Muscle of back (tissue), 11 donors: ENCODE results near the gene KCTD2. TPM values are rescaled to one million over a fixed set of nuclear protein-coding genes. Genes with fewer than 3 reads are reported as not detected.
"Not testable (repeated sequence)": the region's sequence is repeated elsewhere in the genome, so short reads cannot be mapped to it uniquely, and the experiment has no call there.

Experiments used
- DNase-seq, 3 donors: peaks; one replicate each; pipeline versions ENCODE4 v3.0.0 to v3.0.0-alpha.2; 2013
- polyA plus RNA-seq, 10 donors: library from polyadenylated mRNA; unstranded; fragments of 120-200 nt; gene quantifications; one replicate each; pipeline ENCODE4 v1.2.1, GENCODE V29; 2013; ENCODE audit not compliant: insufficient read length in 10 of 10

The KCTD2 gene
- polyA plus RNA-seq, 10 donors = 20.1 to 24.2 (median 21.4) TPM

DNA sequence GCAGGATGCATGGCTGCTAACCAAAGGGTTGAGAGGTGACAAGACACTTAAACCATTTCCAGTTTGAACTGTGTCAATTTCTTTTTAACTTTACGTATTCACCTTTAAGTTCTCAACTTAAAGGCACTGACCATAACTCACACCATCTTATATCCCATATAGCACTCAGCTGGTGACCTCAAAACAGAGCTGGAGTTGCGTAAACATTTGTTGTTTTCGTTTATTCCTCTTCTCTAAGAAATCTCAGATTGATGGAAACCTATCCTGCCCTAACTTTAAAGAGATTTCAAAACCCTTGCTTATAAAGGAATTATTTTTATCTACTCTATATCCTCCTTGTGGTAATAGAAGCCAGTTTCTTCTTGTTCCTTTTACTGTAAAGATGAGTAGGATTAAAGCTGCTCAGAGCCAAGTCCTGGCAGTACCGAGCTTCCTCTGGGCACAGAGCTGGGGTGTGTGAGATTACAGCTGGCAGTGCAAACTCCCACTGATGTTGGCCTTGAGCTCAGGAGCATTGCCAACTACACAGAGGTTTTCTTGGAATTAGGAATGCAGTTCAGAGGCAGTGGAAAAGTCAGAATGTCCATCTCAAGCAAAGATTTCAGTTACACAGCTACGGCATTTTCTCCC is 1.3 kb downstream of the KCTD2 start:
- peak in 2 of 3 donors; percentile 29 to 48 for DNase-seq

GRCh38 chr17:75049057-75049456 is 2.0 kb downstream of the KCTD2 start:
- DNase-seq = no peak

- DNase-seq = no peak
Measured at GRCh38 chr17:75049706-75050105, 2.7 kb downstream of the KCTD2 start.

DNA sequence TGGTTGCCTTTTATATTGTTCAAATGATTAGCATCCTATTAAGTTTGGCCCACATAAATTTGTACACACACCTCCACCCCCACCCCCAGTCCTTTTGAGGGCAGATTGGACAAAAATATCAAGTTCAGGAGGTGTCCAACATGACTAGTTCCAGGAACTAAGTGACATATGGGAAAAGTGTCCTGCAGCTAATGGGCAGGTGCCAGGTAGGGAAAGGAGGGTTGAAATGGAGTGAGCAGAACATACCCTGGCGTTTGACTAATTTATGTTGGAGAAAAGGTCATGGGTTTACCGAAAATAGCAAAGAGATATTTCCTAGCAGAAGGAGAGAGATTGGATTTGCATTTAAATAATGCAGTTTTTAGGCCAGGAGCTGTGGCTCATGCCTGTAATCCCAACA is 4.9 kb downstream of the KCTD2 start:
- no peak for DNase-seq

DNA sequence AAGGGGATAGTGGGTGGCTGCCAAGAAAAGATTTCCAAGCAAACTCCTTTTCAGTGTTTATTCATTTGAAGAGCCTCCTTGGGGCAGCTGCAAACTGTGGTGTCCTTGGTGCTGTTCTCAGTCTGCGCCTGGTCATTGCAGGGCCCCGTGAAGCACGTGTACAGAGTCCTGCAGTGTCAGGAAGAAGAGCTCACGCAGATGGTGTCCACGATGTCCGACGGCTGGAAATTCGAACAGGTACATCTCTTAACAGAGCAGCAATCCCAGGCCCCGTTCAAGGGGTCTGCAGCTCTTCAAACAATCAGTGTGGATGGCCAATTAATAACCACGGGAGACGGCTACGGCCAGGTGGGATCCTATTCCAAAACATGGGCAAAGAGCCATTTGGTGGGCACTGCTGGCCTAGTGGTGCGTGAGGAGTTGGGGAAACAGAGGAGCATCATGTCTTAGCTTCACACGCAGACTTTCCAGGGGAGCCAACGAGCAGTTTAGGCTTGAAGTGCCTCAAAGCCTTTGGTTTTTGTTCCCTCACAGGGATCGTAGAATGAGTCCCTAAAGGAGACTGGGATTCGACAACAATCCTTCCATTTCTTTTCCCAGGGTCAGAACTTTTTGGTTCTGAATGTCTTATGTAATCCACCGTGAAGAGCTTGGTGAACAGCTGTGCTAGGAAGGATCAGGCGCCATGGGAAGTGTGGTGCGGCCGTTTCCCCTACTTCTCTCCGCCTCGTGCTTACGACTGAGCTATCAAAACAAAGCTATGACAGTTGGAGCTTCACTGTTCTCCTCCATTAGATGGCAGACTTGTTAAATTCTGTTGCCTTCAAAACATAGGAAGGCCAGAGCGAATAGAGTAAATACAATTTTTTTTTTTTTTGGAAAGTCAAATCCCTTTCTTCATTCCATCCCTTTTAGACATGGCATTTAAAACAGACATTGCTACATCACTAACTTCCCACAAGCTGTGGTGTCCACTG is 12.6 kb downstream of the KCTD2 start:
- DNase-seq = peak; percentile 64 to 86 (median 65)

DNA sequence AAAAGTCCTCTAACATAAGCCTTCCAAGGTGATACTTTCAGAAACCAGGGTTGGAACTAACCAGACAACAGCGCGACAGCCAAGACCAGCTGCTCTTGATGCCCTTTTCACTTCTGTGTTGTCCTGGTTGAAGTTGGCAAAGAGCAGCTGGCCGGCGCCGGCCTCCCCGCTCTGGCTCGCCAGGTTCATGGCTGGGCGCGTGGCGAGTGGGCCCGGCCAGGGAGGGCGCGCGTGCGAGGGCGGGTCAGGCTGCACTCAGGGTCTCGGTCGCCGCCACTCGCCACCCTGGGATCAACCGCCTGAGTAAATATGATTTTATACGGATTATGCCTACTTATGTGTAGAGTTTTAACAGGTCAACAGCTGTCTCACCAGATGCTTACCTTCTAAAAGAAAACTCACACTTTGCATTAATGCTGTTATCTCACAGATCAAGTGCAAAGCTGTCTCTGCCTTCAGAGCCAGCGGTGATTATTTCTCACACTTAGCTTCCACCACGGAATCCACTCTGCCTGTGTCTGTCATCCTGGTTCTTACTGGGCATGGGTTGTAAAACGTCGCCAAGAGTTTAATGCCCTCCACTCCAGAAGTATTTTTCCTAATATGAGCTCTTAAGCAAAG is 13.5 kb downstream of the KCTD2 start:
- DNase-seq = no peak

DNA sequence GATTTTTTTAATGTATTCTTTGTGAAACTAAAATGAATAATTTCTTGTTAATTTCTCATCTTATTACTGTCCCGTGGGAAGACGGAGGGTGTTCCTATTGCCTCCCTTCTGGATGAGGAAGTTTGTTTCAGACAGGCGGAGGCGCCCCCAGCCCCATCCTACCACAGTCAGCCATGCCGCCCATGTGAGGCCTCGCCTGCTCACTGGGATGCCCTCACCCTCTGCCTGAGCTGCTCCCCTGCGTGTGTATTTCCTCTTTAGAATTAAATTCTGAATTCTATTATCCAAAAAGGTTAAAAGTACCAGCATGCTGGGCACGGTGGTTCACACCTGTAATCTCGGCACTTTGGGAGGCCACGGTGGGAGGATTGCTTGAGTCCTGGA is 14.0 kb downstream of the KCTD2 start:
- DNase-seq = no peak

DNA sequence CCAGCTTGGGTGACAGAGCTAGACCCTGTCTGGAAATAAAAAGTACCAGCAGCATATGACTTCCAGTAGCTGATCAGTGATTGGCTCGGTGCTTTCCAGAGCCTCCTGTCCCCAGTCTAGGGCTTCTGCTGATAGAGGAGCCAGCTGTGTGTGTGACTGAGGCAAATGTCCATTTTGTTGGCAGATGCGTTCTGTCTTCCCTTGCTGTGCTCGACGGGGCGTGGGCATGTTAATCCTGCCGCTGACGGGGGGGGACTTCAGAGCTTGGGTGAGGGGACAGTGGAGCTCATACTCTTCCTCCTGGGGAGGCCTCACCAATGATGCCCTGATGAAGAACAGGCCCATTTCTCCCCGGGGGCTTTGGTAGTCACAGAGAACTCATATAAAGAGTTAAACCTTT is 14.6 kb downstream of the KCTD2 start:
- no peak for DNase-seq

GRCh38 chr17:75063201-75063600 is 16.2 kb downstream of the KCTD2 start:
- DNase-seq = no peak

DNA sequence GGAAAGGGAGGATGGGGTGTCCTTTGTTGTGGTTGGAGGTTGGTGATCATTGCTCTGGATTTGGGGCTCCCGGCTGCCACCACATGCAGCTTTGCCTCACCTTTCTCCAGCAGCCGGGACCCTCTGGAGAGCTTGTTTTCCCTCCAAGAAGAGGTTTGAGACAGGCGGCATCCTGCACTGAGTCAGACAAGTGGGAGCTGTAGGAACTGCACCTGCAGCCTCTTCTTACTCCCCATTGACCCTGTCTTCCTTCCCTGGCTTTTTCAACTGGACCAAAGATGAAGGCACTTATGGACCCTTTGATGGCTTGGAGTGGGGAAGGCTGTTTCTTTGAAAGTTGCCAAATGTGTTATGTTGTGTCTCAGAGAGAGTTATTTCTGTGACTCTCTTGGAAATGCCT is 16.6 kb downstream of the KCTD2 start:
- DNase-seq = no peak

GRCh38 chr17:75064040-75064439 is 17.0 kb downstream of the KCTD2 start:
- no peak for DNase-seq

DNA sequence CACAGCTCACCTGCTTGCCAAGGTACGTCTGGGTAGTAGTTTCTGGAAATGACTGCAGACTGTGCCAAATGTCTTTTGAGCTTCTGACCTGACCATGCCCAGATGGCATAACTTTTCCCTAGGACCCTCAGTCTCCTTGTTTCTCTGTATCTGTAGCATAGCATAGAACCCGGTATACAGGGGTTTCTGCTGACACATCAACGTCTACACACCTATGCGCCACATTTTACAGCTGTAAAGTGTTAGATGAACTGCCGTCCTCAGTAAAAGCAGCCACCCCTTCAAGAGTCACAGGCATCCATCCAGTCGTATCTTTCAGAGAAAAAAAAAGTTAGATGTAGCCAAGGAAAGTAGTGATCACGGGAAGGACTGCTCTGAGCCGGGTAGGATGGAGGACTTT is 17.4 kb downstream of the KCTD2 start:
- DNase-seq = no peak

DNA sequence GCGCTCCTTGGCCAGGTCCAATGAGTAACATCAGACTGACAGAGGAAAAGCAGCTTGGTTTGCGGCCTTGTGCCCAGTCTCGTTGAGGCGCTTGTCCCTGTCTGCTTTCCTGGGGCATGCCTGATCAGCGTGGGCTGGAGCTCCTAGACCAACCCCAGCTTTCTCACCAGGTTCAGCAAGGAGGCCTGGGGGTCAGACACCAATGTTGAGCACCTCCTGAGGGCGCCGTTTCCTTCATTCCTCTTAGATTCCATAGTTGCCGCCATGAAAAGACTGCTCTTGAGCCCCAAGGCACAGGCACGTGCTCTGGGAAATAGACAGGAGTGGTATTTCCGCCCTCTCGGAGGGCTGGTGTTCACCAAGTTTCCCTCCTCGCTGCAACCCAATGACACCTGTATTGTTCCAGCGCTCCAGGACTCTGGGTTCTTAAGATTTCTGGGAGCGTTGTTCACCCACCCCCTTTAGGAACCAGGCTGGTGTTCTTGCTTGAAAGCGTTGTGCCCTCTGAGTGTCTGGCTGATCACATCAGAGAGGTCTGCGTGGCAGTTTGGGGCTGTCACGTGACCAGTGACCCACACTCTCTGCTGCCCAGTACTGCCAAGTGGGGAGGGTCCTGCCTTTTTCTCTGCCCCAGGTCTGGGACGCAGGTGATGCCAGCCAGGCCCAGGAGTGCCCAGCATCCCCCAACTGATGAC is 18.0 kb downstream of the KCTD2 start:
- DNase-seq = no peak

- no peak for DNase-seq
Measured at GRCh38 chr17:75065562-75066151, 18.6 kb downstream of the KCTD2 start.

GRCh38 chr17:75067856-75068255 is 20.8 kb downstream of the KCTD2 start:
- no peak for DNase-seq

DNA sequence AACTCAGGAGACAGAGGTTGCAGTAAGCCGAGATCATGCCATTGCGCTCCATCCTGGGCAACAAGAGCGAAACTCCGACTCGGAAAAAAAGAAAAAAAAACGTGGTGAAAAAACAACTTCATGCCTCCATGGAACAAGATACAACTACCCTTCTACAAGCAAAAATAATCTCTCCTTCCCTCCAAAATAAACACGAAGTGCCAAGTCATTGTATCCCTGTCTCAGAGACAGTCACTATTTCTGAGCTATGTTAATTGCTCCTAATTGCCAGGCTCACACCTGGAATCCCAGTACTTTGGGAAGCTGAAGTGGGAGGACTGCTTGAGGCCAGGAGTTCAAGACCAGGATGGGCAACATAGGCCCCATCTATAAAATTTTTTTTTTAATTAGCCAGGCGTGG is 21.7 kb downstream of the KCTD2 start:
- DNase-seq = no peak

DNA sequence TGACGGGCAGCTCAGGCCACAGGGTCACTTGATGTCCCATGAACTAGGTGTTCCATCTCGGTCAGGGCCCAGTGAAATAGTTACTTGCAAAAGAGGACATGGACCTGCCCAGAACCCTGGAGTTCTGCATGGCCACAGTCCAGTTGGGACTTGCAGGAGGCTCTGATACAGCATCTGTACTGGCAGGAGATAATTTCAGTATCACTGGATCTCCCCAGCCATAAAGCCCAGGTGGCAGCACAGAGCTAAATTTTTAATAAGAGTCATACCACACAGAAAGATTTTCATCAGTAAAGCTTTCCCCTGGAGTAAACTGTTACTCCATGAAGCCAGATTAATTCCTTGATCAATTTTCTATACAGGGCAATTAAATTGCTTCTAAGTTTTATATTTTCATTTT is 22.8 kb downstream of the KCTD2 start:
- DNase-seq = no peak

- DNase-seq = not testable (repeated sequence)
Measured at GRCh38 chr17:75071478-75072271, 24.6 kb downstream of the KCTD2 start.

- DNase-seq = not testable (repeated sequence)
Measured at GRCh38 chr17:75072909-75073308, 25.9 kb downstream of the KCTD2 start.

- DNase-seq = peak in 2 of 3 donors; percentile 51 to 77
Measured at GRCh38 chr17:75073618-75074047, 26.6 kb downstream of the KCTD2 start.

- DNase-seq = peak in 2 of 3 donors; percentile 84 to 91
Measured at GRCh38 chr17:75074532-75074931, 27.5 kb downstream of the KCTD2 start.
